ENCODE measurements around the gene CYP17A1. TPM values are rescaled to one million over a fixed set of nuclear protein-coding genes. Genes with fewer than 3 reads are reported as not detected.

The CYP17A1 gene
- polyA plus RNA-seq, 1 of the 3 experiments (the other 2 are of a cell fraction), result not detected

DNA sequence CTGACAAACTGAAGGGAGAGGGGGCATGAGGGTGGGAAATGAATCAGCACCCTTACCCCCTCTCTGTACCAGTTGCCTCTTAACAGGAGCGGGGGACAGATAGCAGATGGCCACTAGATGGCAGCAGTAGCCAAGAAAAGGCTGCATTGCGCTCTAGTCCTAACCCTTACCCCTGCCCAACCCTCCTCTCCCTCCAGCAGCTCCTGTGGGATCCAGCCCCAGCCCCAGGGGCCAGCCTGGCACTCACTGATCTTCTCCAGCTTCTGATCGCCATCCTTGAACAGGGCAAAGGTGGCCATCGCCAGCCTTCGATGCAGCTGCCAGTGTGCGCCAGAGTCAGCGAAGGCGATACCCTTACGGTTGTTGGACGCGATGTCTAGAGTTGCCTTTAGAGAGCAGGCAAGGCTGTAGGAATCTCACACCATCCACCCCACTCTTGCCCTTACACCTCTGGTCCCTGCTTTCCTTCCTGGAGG is 2.2 kb downstream of the CYP17A1 start:
- Histone ChIP-seq H3K9me2 (no peaks in the 10 kb centered on the region), H3K4me2 (no peak overlapping the region), H3K79me2 (ENCODE audit: insufficient read depth) (no peaks in the 10 kb centered on the region), H3K9me3 (no peaks in the 10 kb centered on the region), H3K9ac (no peak overlapping the region), H4K20me1 (ENCODE audit: insufficient read depth) (no peaks in the 10 kb centered on the region), H3K4me1 (ENCODE audit: control insufficient read depth in 1 of 2, insufficient read depth in 2 of 2, low read depth in 1 of 2, low read length in 1 of 2) (no peaks in the 10 kb centered on the region; a peak in 1 of 4 replicates), H3K27me3 (ENCODE audit: insufficient read depth) (no peaks in the 10 kb centered on the region), H2AFZ (ENCODE audit: low read depth) (no peak overlapping the region), H3K4me3 (ENCODE audit: low read depth in 2 of 2, low read length in 1 of 2) (no peak overlapping the region; a peak in 1 of 4 replicates), H3F3A (replicated peaks; ENCODE audit: insufficient read depth) (no peaks in the 10 kb centered on the region), H3K27ac (ENCODE audit: low read depth in 2 of 2, low read length in 1 of 2) (no peak overlapping the region), H3K36me3 (replicated peaks in 1 of 2; ENCODE audit: control insufficient read depth in 1 of 2, insufficient read depth in 2 of 2, low read length in 1 of 2) (no peaks in the 10 kb centered on the region)
- ChIA-PET CTCF (interaction anchor here (0.5 to 5.4 kb wide), 34 partner anchors 9 to 729 kb away, joined by 3 to 71 read pairs (median 4); partner anchors contain the start of genes AS3MT, BORCS7, CNNM2 and WBP1L), POLR2A (no interaction called here)
- 72% methylated on average over 11 of the region's 11 CpGs for WGBS (ENCODE audit: low lambda C conversion rate)
- TF ChIP-seq FOSL2 (IDR thresholded peaks at IDR 0.05; ENCODE audit: borderline replicate concordance, low read depth) (no peak), NRF1 (IDR thresholded peaks at IDR 0.05; ENCODE audit: low read depth, low read length) (no peak), FOXM1 (IDR thresholded peaks at IDR 0.05; ENCODE audit: low read depth) (no peak), EZH2phosphoT487 (IDR thresholded peaks at IDR 0.05; ENCODE audit: borderline replicate concordance, low read depth) (no peak), RAD21 (IDR thresholded peaks at IDR 0.05; ENCODE audit: low read length) (peak; percentile 94), PBX3 (IDR thresholded peaks at IDR 0.05) (no peak), MEF2A (IDR thresholded peaks at IDR 0.05; ENCODE audit: borderline replicate concordance, low read depth) (no peak), SIN3A (IDR thresholded peaks at IDR 0.05; ENCODE audit: borderline replicate concordance, low read depth, low read length) (no peak), RXRA (IDR thresholded peaks at IDR 0.05; ENCODE audit: borderline replicate concordance, low read depth) (no peak), SMC3 (IDR thresholded peaks at IDR 0.05; ENCODE audit: low read depth, low read length) (peak; percentile 92), CTCF (IDR thresholded peaks at IDR 0.05) (peak; percentile 88)
- TF ChIP-seq, protein P1, sequence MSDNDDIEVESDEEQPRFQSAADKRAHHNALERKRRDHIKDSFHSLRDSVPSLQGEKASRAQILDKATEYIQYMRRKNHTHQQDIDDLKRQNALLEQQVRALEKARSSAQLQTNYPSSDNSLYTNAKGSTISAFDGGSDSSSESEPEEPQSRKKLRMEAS (IDR thresholded peaks at IDR 0.05; ENCODE audit: low read depth), result no peak
- DNase-seq, result peak; percentile 86

DNA sequence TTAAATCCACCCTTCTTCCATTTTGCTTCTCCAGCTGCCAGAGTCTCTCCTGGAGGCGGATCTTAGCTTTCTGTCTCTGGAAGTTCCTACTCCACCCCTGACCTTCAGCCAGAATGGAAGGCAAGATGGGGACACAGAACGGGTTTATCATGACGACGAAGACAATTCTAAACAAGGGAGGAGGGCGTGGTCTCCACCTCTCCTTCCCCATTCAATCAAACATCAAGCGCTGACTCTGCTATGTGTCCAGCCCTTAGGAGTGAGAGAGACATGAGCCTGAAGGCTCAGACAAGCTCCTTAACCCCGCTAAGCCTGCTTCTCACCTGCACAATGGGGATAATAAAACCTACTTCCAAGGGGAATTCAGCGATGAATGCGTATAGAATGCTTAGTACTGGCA is 3.1 kb downstream of the CYP17A1 start:
- Histone ChIP-seq H3K27ac (ENCODE audit: low read depth in 2 of 2, low read length in 1 of 2) (no peak overlapping the region), H3K9me3 (no peaks in the 10 kb centered on the region), H3K79me2 (ENCODE audit: insufficient read depth) (no peaks in the 10 kb centered on the region), H3K9me2 (no peaks in the 10 kb centered on the region), H3K4me1 (ENCODE audit: control insufficient read depth in 1 of 2, insufficient read depth in 2 of 2, low read depth in 1 of 2, low read length in 1 of 2) (no peaks in the 10 kb centered on the region; a peak in 1 of 4 replicates), H4K20me1 (ENCODE audit: insufficient read depth) (no peaks in the 10 kb centered on the region), H3K4me3 (ENCODE audit: low read depth in 2 of 2, low read length in 1 of 2) (no peak overlapping the region), H3K9ac (no peak overlapping the region), H3K4me2 (no peak overlapping the region), H3K36me3 (replicated peaks in 1 of 2; ENCODE audit: control insufficient read depth in 1 of 2, insufficient read depth in 2 of 2, low read length in 1 of 2) (no peaks in the 10 kb centered on the region), H2AFZ (ENCODE audit: low read depth) (0 out of 2 replicates have a peak overlapping the region, but pooled peaks have one; percentile 3), H3K27me3 (ENCODE audit: insufficient read depth) (no peaks in the 10 kb centered on the region), H3F3A (replicated peaks; ENCODE audit: insufficient read depth) (no peaks in the 10 kb centered on the region)
- no peak for DNase-seq
- 64% methylated on average over 9 of the region's 9 CpGs for WGBS (ENCODE audit: low lambda C conversion rate)
- ChIA-PET CTCF (interaction anchor here (0.6 to 5.4 kb wide), 11 partner anchors 13 to 353 kb away, joined by 3 to 71 read pairs (median 3); partner anchors contain the start of genes AS3MT and CNNM2), POLR2A (no interaction called here)
- no peak for TF ChIP-seq TAF1 (IDR thresholded peaks at IDR 0.05; ENCODE audit: borderline replicate concordance, low read depth, low read length)
- TF ChIP-seq RAD21 (IDR thresholded peaks at IDR 0.05; ENCODE audit: low read length), result no peak
- no peak for TF ChIP-seq GATA2 (CRISPR knock-in tag; IDR thresholded peaks at IDR 0.05)
- no peak for TF ChIP-seq TCF12 (IDR thresholded peaks at IDR 0.05)
- no peak for TF ChIP-seq EP300 (IDR thresholded peaks at IDR 0.05; ENCODE audit: borderline replicate concordance in 1 of 2, low read depth in 1 of 2, low read length in 1 of 2)

Measured in SK-N-SH (cell line).